Activated CD4-positive, alpha-beta T cell treated with anti-CD3 and anti-CD28 coated beads for 1 hour (primary cell): Measurements from ENCODE around the gene NONO.
"Not testable (repeated sequence)": the region's sequence is repeated elsewhere in the genome, so short reads cannot be mapped to it uniquely, and the experiment has no call there.

Experiments used
- DNase-seq: peaks from one replicate; pipeline ENCODE4 v3.0.0-alpha.2; 2020

The NONO gene

DNA sequence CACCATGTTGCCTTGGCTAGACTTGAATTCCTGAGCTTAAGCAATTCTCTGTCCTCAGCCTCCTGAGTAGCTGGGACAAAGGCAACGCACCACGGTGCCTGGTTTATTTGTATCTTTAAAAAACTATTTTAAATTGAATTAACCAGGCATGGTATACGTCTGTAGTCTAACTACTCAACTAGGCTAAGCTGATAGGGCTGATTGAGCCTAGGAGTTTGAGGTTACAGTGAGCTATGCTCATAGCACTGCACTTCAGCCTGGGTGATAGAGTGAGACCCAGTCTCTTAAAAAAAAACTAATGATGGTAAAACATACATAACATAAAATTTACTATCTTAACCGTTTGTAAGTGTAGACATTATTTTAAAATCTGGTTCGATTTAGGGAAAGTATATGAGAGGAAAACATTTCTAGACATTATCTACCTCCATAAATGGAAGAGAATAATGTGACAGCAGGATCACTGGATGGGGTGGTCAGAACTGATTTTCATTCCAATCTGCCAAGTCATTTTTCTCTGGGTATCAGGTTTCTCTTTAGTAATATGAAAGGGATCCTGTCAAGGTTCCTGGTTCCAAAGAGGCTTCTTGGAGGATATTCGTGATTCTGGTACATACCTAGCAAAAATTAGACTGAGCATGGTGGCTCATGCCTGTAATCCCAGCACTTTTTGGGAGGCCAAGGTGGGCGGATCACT lies 9.4 kb downstream of the NONO start:
- DNase-seq: no peak

DNA sequence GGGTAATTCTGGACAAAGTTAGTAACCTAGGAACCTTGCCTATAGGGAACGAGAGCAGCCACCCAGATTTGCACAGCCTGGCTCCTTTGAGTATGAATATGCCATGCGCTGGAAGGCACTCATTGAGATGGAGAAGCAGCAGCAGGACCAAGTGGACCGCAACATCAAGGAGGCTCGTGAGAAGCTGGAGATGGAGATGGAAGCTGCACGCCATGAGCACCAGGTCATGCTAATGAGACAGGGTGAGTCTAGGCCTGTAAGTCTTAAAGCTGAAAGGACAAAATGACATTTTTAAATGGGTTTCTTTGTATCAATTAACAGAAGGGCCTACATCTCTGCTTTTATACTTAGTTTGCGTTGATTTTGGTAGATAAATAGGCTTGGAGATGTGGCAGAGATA lies 13.4 kb downstream of the NONO start:
- DNase-seq: no peak

DNA sequence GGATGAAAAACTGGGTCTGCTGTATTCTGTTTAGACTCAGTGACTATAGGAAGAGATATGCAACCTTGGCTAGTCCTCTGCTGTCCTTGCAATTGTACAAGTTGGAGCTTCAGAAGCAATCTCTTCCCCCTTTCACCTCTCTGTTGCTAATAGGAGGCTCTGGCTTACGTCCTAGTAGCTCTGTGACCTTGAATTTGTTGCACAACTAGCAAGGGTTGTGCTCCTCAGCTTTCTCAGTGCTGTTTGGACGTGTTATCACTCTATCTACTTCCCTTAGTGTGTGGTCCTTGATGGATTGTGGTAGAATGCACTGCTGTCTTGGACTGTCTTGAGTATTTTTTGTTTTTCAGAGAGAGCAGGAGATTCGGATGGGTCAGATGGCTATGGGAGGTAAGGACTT lies 14.7 kb downstream of the NONO start:
- DNase-seq: no peak

DNA sequence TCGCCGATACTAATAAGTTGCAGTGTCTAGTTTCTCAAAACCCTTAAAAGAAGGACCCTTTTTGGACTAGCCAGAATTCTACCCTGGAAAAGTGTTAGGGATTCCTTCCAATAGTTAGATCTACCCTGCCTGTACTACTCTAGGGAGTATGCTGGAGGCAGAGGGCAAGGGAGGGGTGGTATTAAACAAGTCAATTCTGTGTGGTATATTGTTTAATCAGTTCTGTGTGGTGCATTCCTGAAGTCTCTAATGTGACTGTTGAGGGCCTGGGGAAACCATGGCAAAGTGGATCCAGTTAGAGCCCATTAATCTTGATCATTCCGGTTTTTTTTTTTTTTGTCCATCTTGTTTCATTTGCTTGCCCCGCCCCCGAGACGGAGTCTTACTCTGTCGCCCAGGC lies 16.6 kb downstream of the NONO start:
- DNase-seq: not testable (repeated sequence)

DNA sequence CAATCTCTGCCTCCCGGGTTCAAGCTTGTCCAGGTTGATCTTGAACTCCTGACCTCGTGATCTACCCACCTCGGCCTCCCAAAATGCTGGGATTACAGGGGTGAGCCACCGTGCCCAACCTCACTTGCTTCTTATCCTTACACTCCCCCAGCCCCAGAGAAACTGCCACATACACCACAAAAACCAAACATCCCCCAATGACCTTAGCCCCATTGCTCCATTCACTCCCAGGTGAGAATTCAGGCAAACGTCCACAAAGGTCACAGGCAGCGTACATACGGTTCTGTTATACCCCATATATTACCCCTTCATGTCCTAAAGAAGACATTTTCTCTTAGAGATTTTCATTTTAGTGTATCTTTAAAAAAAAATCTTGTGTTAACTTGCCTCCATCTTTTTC lies 17.1 kb downstream of the NONO start:
- not testable (repeated sequence) for DNase-seq

DNA sequence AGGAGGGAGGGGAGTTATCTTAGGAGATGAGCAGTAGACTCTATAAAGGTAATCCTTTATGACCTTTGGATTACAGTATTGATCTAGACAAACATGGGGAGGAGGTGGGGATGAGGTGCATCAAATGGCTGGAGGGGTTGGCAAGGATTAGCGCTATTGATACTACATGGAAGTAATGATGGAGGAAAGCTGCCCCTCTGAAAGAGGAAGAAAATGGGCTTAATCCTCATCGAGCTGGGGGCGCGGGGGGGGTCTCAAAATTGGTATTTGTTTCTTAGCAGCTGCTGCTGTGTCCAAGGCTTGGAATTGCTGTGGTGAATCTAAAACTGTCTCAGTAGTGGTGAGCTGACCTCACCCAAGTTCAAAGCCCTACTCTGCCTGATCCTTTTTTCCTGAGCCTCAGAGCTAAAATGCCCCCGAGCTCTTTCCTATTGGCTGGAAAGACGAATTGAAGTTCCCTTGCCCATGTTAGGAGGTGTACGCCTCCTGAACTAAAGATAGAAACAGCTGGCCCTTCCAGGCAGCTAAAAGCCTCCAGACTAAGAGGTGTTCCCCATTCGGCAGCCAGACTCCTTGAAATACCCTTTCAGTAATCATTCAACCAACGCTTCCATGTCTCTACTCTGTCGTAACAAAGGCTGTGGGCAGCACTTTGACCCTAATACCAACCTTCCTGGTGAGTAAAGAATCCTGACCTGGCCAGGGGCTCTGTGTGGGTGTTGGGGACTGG lies 17.9 kb downstream of the NONO start, which contains the start of gene ITGB1BP2:
Gene ITGB1BP2 (plus strand): TSS at position 556 of the 730 bp plus-strand sequence. CDS start 57 bp downstream, at position 613.
- no peak for DNase-seq

DNA sequence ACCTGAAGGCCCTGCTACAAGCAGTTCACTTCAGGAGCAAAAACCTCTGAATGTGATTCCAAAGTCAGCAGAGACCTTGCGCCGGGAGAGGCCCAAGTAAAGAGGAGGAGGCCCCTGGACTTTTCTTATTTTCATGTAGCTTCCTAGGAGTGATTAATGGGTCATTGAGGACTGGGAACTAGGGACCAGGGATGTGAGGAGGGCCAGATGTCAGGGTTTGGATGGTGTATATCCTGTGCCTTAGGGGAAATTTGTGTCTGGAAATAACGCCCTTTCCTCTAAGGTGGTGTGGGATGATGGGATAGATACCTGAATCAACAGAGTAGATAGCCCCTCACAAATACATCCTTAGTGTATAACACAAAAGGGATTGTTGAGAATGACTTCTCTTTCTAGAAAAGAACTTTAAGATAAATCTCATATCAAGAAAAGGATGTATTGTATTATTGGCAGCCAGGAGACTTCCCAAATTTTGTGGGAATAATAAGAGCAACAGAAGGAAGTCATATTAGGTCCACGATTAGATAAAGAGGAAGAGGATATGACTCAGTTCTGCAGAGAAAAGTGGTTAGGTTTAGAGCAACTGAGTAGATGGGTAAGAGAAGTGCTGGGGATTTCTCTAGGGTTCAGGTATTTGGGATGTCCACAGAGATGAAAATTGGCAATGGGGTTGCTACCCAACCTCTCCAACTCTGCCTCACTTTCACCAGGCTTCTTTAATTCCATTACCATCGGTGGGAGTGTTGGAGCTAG lies 19.2 kb downstream of the NONO start:
- no peak for DNase-seq

DNA sequence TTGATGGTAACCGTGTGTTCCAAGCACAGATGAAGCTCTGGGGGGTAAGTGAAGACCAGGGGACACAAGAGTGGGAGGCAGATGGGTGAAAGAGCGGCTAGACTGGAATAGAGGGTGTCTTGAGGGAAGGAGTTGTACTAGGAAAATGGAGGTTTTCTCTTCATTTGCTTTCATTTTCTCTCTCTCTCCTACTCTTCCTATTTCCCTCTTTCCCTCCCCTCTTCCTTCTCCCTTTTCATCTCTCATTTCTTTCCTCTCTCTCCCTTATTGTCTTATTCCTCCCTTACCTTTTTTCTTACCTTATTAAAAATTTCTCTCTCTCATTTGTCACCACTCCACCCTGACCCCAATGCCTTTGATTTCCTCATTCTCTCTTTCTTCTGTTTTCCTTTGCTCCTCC lies 21.1 kb downstream of the NONO start:
- no peak for DNase-seq

DNA sequence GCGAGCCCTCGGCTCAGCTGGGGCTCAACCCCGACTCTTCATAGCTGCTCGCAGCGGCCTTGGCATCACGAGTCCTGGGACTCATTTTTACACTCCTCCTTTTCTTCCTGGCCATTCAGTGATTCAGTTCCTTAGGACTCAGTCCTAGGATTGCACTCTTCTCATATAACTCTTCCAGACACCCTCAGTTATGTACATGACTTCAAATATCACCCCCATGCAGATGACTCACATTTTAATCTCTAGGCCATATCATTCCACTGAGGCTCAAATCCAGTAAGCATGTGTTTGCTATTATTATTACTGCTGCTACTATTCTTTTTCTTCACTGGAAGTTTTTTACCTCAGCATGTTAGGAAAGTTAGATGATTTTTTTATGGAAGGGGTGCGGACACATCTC lies 32.5 kb downstream of the NONO start:
- no peak for DNase-seq

DNA sequence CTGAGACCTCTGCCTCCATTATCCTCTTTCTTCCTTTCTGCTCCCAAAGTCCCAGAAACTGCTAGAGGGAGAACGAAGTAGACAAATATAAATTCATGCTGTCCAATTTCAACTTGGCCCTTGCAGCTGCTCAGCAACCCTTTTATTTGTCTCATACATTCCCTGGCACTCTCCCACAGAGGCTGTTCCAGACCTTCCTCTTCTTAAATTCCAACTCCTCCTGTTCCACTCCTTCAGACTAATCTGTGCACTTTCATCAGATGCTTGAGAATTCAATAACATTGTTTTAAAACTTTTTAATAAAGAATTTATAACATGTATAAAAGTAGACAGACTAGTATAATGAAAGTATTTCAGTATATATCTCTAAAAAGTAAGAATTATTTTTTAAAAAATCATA lies 33.5 kb downstream of the NONO start:
- not testable (repeated sequence) for DNase-seq

DNA sequence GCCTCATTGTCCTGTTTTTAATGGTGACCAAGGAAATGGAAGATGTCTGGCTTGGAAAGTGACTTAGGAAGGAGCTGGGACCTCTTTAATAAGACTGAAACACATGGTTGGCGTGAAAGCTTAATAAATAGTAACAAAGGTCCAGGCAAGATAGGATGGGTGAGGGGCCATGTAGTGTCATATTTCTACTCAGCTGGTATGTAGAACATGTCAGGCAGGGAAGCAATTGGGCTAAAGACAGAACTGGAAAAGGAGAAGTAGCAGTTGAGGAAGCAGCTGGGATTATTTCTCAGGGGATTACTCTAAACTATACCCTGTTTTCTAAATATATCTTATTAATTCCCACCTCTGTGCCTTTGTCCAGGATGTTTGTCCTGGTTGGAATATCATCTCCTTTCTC lies 36.7 kb downstream of the NONO start:
- no peak for DNase-seq

DNA sequence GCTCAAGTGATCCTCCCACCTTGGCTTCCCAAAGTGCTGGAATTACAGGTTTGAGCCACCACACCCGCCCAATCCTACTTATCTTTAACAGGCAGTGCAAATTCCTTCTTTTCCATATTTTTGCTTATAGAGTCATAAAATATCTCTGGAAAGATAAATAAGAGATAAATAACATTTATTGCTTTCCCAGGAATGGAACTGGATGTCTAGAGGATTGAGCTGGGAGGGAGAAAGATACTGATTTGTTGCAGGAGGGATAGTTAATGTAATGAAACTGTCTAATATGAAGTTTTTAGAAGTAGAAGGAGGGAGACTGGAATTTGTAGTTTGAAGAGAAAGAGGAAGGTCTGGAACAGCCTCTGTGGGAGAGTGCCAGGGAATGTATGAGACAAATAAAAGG lies 38.3 kb downstream of the NONO start:
- DNase-seq: no peak

DNA sequence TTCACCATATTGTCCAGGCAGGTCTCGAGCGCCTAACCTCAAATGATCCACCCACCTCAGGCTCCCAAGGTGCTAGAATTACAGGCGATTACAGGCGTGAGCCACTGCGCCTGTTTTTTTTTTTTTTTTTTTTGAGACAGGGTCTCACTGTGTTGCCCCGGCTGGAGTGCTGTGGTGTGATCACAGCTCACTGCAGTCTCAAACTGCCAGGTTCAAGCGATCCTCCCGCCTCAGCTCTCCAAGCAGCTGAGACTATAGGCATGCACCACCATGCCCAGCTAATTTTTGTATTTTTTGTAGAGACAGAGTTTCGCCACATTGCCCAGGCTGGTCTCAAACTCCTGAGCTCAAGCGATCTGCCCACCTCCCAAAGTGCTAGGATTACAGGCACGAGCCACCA lies 41.0 kb downstream of the NONO start:
- DNase-seq: not testable (repeated sequence)

DNA sequence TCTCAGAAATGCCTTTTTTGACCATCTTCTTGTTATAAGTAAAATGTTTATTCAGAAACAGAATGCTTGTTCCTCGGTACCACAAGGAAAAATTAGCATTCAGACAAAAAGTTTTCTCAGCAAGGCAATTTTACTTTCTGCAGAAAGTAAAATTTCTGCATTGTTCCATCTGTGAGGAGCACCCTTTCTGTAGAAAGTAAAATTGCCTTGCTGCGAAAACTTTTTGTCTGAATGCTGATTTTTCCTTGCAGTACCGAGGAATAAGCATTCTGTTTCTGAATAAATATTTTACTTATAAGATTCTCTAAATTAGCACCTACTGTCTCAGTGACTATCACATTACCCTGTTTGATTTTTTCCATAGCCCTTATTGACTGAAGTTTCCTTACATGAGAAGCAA lies 43.0 kb downstream of the NONO start:
- DNase-seq: no peak

DNA sequence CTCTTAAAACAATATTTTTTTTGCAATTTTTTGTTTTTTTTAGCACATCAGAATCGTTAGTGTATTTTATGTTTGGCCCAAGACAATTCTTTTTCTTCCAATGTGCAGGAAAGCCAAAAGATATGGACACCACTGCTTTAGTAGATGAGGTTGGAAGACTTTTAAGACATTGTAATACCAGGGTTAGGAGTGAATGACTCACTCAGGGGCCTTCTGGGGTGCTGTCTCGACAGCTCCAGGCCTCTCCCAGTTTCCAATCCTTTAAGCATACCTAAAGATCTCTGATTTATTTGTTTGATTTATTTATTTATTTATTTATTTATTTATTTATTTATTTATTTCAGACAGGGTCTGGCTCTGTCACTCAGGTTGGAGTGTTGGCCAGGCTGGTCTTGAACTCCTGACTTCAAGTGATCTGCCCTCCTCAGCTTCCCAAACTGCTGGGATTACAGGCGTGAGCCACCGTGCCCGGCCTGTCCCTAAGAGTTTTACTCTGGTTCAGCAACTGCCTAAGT lies 65.8 kb downstream of the NONO start:
- not testable (repeated sequence) for DNase-seq

DNA sequence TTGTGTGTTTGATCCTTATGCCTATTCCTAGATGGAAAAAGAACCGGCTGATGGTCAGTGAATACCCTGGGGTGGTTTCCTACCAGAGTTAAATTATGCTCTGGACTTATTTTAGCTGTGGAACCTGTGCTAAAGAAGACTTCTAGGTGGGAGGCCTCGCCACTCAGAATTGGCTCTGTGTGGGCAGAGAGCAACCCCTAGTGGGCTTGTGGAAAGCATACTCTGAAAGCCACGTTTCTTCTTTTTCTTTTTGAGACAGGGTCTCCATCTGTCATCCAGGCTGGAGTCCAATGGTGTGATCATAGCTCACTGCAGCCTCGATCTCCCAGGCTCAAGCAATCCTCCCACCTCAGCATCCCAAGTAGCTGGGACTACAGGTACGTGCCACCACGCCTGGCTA lies 66.4 kb downstream of the NONO start:
- not testable (repeated sequence) for DNase-seq
